ENCODE data around the gene FLOT2.
A peak's percentile ranks its signal among the peaks of the same experiment; 100 is the strongest.
"Not testable (repeated sequence)": the region's sequence is repeated elsewhere in the genome, so short reads cannot be mapped to it uniquely, and the experiment has no call there.

FLOT2 gene

DNA sequence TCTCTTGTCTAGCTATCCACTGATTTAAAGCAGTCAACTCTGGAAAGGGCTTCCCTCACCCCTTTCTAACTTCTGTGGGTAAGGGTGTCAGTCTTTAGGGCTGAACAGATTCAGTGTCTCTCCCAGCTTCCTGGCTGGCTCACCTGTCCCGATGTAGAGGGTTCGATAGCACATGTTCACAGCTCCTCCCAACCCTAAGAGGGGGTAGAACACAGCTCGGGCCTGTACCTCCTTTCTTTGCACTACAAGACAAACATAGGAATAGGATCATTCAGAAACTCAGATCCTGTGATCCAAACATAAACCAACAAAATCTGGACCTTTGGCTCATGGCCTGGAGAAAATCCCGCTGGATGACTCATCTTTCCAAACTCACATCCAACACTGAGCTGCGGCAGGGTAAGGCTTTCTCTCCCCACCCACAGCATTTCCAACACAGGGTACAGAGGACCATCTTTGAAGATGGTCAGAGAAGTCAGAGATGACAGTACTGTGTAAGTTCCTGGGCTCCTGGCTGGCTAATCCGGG, 11.2 kb upstream of the FLOT2 start:
- DNase-seq (ENCODE audit: low read depth), result peak; percentile 52
- H3K4me3 ChIP-seq (ENCODE audit: low read depth, low read length), result no peak overlapping the region
- TF ChIP-seq, protein P1, sequence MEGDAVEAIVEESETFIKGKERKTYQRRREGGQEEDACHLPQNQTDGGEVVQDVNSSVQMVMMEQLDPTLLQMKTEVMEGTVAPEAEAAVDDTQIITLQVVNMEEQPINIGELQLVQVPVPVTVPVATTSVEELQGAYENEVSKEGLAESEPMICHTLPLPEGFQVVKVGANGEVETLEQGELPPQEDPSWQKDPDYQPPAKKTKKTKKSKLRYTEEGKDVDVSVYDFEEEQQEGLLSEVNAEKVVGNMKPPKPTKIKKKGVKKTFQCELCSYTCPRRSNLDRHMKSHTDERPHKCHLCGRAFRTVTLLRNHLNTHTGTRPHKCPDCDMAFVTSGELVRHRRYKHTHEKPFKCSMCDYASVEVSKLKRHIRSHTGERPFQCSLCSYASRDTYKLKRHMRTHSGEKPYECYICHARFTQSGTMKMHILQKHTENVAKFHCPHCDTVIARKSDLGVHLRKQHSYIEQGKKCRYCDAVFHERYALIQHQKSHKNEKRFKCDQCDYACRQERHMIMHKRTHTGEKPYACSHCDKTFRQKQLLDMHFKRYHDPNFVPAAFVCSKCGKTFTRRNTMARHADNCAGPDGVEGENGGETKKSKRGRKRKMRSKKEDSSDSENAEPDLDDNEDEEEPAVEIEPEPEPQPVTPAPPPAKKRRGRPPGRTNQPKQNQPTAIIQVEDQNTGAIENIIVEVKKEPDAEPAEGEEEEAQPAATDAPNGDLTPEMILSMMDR (IDR thresholded peaks at IDR 0.05; ENCODE audit: control insufficient read depth, extremely low read depth, insufficient read depth), result no peak

DNA sequence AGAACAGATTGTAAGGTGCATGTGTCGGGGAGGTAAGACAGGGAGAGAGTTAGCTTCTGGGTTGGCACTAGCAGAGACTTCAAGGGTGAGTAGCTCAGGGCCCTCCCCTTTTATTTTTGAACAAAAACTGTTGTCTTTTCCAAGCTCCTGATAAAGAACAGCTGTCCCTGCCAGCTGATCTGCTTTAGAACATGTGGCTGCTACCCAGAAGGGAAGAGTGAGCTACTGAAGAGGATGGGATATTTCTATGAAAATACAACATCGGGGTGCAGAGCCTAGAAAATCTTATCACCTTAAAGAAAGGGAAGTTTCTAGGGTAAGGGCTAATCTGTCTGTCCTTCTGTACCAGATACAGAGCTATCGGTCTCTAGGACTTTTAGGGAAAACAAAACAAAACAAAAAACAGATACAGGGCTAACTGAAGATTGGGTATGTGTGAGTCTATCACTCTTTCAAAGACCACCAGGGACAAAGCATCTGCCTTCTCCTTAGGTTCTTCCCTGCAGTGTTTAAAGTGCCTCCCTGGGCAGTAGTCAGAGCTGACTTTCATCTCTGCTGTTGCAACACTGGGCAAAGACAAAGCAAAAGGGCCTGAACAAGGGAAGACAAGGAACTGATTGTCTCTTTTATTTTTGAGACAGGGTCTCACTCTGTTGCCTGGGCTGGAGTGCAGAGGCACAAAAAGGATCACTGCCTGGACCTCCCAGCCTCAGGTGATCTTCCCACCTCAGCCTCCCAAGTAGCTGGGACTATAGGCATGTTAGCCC, 10.4 kb upstream of the FLOT2 start:
- DNase-seq (ENCODE audit: low read depth), result no peak
- TF ChIP-seq, protein P1 (IDR thresholded peaks at IDR 0.05; ENCODE audit: control insufficient read depth, extremely low read depth, insufficient read depth), result no peak
- H3K4me3 ChIP-seq (ENCODE audit: low read depth, low read length), result no peak overlapping the region

DNA sequence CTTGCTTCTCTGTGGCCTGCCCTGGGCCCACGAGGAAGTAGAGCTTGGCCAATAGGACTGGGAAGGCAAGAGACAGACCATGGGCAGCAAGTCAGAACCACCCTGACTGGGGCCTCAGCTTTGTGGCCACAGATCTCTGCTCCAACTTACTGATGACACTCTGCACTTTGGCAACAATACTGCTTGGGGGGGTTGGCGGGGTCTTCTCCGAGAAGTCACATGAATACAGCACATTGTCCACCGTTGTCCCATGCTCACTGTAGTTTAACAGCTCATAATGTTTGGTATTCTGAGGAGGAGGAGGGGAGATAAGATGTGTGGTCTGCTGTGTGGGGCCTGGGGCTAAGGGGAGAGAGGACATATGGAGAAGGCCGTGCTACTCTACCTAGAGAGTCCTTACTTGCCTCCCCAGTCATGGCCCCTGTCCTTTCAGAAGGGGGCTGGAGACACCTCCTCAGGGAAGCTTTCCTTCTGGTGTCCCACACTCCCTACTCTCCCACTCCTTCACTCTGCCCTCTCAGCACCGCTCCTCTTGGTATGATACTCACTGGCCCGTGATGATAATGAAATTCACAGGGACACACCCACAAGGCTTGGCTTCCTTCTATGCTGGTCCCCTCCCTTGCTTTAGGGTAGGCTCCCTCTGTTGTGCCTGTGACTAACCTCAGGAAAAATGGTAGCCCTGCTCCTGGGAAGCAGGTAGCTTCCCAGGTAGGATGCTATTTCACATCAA, 9.3 kb upstream of the FLOT2 start:
- TF ChIP-seq, protein P1 (IDR thresholded peaks at IDR 0.05; ENCODE audit: control insufficient read depth, extremely low read depth, insufficient read depth), result no peak
- H3K4me3 ChIP-seq (ENCODE audit: low read depth, low read length), result no peak overlapping the region
- no peak for DNase-seq (ENCODE audit: low read depth)

DNA sequence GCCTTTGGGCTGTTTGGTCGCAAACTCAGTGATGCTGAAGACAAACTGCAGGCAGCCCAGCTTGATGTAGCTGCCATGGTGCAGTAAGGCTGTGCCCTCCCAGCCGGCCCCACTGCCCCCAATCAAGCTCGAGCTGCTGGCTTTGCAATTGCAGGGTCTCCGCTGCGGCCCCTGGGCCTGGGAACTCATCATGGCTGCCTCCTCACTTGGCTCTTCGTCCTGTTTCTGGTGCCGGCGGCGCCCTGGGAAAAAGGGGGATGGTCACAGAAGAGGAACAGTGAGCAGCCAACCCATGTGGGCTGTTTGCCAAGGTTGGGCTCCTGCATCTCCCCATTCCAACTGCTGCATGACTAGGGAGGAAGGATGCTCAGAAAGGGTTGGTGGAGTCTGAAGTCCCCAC, 8.7 kb upstream of the FLOT2 start:
- TF ChIP-seq, protein P1 (IDR thresholded peaks at IDR 0.05; ENCODE audit: control insufficient read depth, extremely low read depth, insufficient read depth), result no peak
- no peak for DNase-seq (ENCODE audit: low read depth)
- no peak overlapping the region for H3K4me3 ChIP-seq (ENCODE audit: low read depth, low read length)

DNA sequence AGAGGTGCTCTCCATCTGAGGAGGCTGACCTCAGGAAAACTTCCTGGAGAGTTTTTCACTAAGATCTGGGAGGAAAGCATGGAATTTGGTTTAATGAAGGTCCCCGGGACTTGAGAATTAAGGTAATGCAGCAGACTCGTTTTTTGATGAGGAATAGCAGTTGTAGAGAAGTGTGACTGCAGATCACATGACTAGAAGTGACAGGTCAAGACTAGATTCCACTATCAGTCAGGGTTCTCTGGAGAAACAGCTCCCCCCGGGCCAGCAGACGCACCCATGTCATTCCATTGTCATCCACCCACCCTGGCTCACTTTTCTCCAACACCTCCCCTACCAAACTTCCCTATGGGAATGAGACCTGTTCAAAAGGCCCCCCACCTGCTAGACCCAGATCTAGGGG, 7.3 kb upstream of the FLOT2 start:
- H3K4me3 ChIP-seq (ENCODE audit: low read depth, low read length), result no peak overlapping the region
- TF ChIP-seq, protein P1 (IDR thresholded peaks at IDR 0.05; ENCODE audit: control insufficient read depth, extremely low read depth, insufficient read depth), result no peak
- DNase-seq (ENCODE audit: low read depth), result no peak

DNA sequence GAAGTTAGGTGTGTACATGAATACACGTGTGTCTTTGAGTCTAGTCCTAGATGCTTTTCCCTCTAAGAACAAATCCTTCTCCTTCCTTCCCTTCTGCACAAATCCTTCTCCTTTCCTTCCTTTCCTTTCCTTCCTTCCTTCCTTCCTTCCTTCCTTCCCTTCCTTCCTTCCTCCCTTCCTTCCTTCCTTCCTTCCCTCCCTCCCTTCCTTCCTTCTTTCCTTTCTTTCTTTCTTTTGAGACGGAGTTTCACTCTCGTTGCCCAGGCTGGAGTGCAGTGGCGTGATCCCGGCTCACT, 6.0 kb upstream of the FLOT2 start:
- H3K4me3 ChIP-seq (ENCODE audit: low read depth, low read length), result peak overlapping the region; percentile 46

DNA sequence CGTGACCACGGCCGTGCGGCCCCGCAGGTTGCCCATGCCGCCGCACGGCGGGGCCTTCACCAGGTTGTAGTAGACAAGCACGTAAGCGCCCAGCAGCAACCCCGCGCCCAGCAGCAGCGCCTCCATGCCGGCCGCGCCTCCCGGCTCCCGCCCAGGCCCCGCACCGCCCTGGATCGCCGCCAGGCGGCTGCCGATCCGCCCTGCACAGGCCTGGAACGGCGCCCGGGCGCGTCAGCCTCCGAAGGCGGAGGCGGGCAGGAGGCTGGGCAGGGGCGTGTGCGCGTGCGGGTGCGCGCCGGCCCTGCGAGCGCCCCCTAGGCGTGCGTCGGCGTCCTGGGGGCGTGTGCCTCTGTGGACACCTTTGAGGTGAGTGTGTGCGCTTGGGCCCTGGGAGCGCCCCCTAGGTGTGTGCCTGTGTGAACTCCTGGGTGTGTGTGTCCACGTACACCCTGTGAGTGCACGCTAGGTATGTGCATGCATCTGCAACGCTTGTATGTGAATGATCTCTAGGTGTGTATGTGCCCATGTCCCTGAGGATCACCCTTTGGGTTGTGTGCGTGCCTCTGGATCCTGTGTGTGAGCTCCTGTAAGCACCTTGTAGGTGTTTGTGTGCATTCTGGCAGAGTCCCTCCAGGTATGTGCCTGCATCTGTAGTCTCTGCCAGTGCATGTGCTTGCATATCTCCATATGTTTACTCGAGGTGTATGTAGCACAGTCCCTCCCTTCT, 5.4 kb upstream of the FLOT2 start, which contains the start of gene DHRS13:
TSS of gene DHRS13 (minus strand) at position 261 of the 727 bp plus-strand sequence. CDS start at position 126, 135 bp downstream.
- TF ChIP-seq, protein P1 (IDR thresholded peaks at IDR 0.05; ENCODE audit: control insufficient read depth, extremely low read depth, insufficient read depth), result peak; percentile 98
- peak; percentile 81 for DNase-seq (ENCODE audit: low read depth)
- H3K4me3 ChIP-seq (ENCODE audit: low read depth, low read length), result peak within 1 kb of the TSS; percentile 75

More for the DNA sequence above, 6.0 kb upstream of the FLOT2 start:
- DNase-seq (ENCODE audit: low read depth), result not testable (repeated sequence)

Data from LNCaP clone FGC (cell line).